B cell (primary cell): ENCODE results near the gene BEST2. TPM values are rescaled to one million over a fixed set of nuclear protein-coding genes. Genes with fewer than 3 reads are reported as not detected.

Experiments used
- ATAC-seq: fragments of 200-7000 bp; cut with Tn5 transposase; one replicate; pipeline ENCODE4 v1.10.0; 2021; ENCODE audit warnings: low read depth, mild to moderate bottlenecking, moderate number of reproducible peaks, moderate library complexity
- CTCF ChIA-PET: fragments of 350-600 bp; sonication (Branson Sonifier 250); formaldehyde crosslinking; loops from one replicate; lab custom pipeline; 2021; ENCODE audit warnings: antibody characterized with exemption, inconsistent platforms; lab: Charles Lee
- POLR2A ChIA-PET: fragments of 350-600 bp; sonication (Branson Sonifier 250); formaldehyde crosslinking; loops from one replicate; lab custom pipeline; 2021; ENCODE audit warnings: antibody characterized with exemption; lab: Charles Lee
- DNase-seq: peaks from one replicate; pipeline ENCODE4 v3.0.0; 2013
- H2AFZ ChIP-seq: 2 replicates; pipeline ENCODE4 v1.6.1; 2012; ENCODE audit warnings: mild to moderate bottlenecking, low read depth, low read length; ENCODE audit not compliant: insufficient read depth, poor library complexity, severe bottlenecking
- H3K27ac ChIP-seq, 2 donors: 1 replicate in 1 of 2; 2 replicates in 1 of 2; pipeline ENCODE4 v1.5.1; 2012 to 2013; ENCODE audit warnings: low read length in 2 of 2, mild to moderate bottlenecking in 2 of 2, moderate library complexity in 1 of 2
- H3K27me3 ChIP-seq, 4 experiments: fragments of 200-600 bp in 1 of 4; sonication (generic) in 1 of 4; replicated peaks in 1 of 4; 1 replicate in 2 of 4; 2 replicates in 2 of 4; pipeline versions ENCODE4 v1.6.1 to v1.7.0; 2013 to 2016; ENCODE audit warnings: low read length in 3 of 4, mild to moderate bottlenecking in 2 of 4, mixed read lengths in 1 of 4, moderate library complexity in 1 of 4; ENCODE audit not compliant: insufficient read depth in 4 of 4, control insufficient read depth in 3 of 4; ENCODE audit errors: control extremely low read depth in 1 of 4
- H3K36me3 ChIP-seq, 2 experiments: replicated peaks in 1 of 2; 1 replicate in 1 of 2; 2 replicates in 1 of 2; pipeline versions ENCODE4 v1.6.1 to v1.7.1; 2013; ENCODE audit warnings: low read length in 1 of 2; ENCODE audit not compliant: insufficient read depth in 2 of 2, control insufficient read depth in 1 of 2; ENCODE audit errors: control extremely low read depth in 1 of 2, extremely low read depth in 1 of 2
- H3K4me1 ChIP-seq, 2 donors: fragments of 200-600 bp in 1 of 2; sonication (generic) in 1 of 2; 1 replicate in 1 of 2; 2 replicates in 1 of 2; pipeline versions ENCODE4 v1.5.1 to v1.6.1; 2013 to 2017; ENCODE audit warnings: low read length in 2 of 2; ENCODE audit not compliant: control insufficient read depth in 2 of 2, insufficient read depth in 2 of 2
- H3K4me2 ChIP-seq: replicated peaks from 2 replicates; pipeline ENCODE3; 2012; ENCODE audit warnings: mild to moderate bottlenecking, low read depth, low read length; ENCODE audit not compliant: poor library complexity, severe bottlenecking
- H3K4me3 ChIP-seq, 5 experiments: fragments of 200-600 bp in 1 of 5; sonication (generic) in 1 of 5; 1 replicate in 3 of 5; 2 replicates in 2 of 5; pipeline versions ENCODE4 v1.5.1 to v1.7.0; 2011 to 2016; ENCODE audit warnings: low read length in 4 of 5, mild to moderate bottlenecking in 4 of 5, low read depth in 2 of 5, control low read depth in 1 of 5, moderate library complexity in 1 of 5; ENCODE audit not compliant: insufficient read depth in 1 of 5; ENCODE audit errors: control extremely low read depth in 1 of 5, extremely low read depth in 1 of 5
- H3K79me2 ChIP-seq: fragments of 200-600 bp; sonication (generic); one replicate; pipeline ENCODE4 v1.6.0; 2016; ENCODE audit warnings: low read length; ENCODE audit not compliant: control insufficient read depth, insufficient read depth
- H3K9ac ChIP-seq: fragments of 200-600 bp; sonication (generic); 2 replicates; pipeline ENCODE4 v1.6.1; 2017; ENCODE audit warnings: mild to moderate bottlenecking, low read length, moderate library complexity
- H3K9me3 ChIP-seq, 3 donors: one replicate each; pipeline versions ENCODE4 v1.6.1 to v1.7.1; 2013; ENCODE audit warnings: low read length in 2 of 3; ENCODE audit not compliant: control insufficient read depth in 2 of 3, insufficient read depth in 1 of 3; ENCODE audit errors: control extremely low read depth in 1 of 3
- H4K20me1 ChIP-seq: 2 replicates; pipeline ENCODE4 v1.6.0; 2012; ENCODE audit warnings: mild to moderate bottlenecking, low read length; ENCODE audit not compliant: insufficient read depth, control insufficient read depth, poor library complexity, severe bottlenecking
- H3K27ac Mint-ChIP-seq: one replicate; pipeline ENCODE4 v1.8.0; 2021; ENCODE audit warnings: mixed read lengths
- H3K27me3 Mint-ChIP-seq: one replicate; pipeline ENCODE4 v1.8.0; 2021; ENCODE audit warnings: mixed read lengths
- H3K4me1 Mint-ChIP-seq: one replicate; pipeline ENCODE4 v1.8.0; 2021; ENCODE audit warnings: mixed read lengths
- H3K4me3 Mint-ChIP-seq: one replicate; pipeline ENCODE4 v1.8.0; 2021; ENCODE audit warnings: mixed read lengths
- H3K9me3 Mint-ChIP-seq: one replicate; pipeline ENCODE4 v1.8.0; 2022; ENCODE audit warnings: mixed read lengths; ENCODE audit not compliant: insufficient read depth
- EZH2 ChIP-seq: IDR thresholded peaks from 2 replicates; pipeline ENCODE4 v1.6.1; 2012; ENCODE audit warnings: borderline replicate concordance, low read depth, mild to moderate bottlenecking, moderate library complexity, low read length; ENCODE audit not compliant: insufficient read depth, poor library complexity, severe bottlenecking
- WGBS: methylation state at CpG from one replicate; pipeline ENCODE4 v1.1.5; 2013; ENCODE audit warnings: missing lambda C conversion rate; ENCODE audit not compliant: insufficient coverage; 5-methylcytosine and 5-hydroxymethylcytosine counted together
- intact Hi-C: fragments of 100-400 bp; cut with micrococcal nuclease; formaldehyde crosslinking; loops from one replicate; pipeline ENCODE4 v1.10.0; 2022
- polyA plus RNA-seq: library from polyadenylated mRNA; depleted of rRNA; stranded (reverse); fragments of >200 nt; gene quantifications from 2 replicates; pipeline ENCODE4 v1.2.3, GENCODE V29; 2012
- total RNA-seq, 2 donors: library from RNA; stranded (reverse); fragments of 120-200 nt in 1 of 2; gene quantifications; 1 replicate in 1 of 2; 2 replicates in 1 of 2; pipeline versions ENCODE4 v1.2.3 to v1.2.4, GENCODE V29; 2013 to 2022
- TF ChIP-seq, protein P1 (sequence below): fragments of 200-600 bp; IDR thresholded peaks from one replicate; pipeline ENCODE4 v1.8.0; 2022; ENCODE audit warnings: antibody characterized with exemption, mild to moderate bottlenecking

The BEST2 gene
- total and polyA plus RNA-seq, 2 donors (not counting 1 experiment from before 2014, with no cell fraction given), result 0.07 TPM; not detected in 1

DNA sequence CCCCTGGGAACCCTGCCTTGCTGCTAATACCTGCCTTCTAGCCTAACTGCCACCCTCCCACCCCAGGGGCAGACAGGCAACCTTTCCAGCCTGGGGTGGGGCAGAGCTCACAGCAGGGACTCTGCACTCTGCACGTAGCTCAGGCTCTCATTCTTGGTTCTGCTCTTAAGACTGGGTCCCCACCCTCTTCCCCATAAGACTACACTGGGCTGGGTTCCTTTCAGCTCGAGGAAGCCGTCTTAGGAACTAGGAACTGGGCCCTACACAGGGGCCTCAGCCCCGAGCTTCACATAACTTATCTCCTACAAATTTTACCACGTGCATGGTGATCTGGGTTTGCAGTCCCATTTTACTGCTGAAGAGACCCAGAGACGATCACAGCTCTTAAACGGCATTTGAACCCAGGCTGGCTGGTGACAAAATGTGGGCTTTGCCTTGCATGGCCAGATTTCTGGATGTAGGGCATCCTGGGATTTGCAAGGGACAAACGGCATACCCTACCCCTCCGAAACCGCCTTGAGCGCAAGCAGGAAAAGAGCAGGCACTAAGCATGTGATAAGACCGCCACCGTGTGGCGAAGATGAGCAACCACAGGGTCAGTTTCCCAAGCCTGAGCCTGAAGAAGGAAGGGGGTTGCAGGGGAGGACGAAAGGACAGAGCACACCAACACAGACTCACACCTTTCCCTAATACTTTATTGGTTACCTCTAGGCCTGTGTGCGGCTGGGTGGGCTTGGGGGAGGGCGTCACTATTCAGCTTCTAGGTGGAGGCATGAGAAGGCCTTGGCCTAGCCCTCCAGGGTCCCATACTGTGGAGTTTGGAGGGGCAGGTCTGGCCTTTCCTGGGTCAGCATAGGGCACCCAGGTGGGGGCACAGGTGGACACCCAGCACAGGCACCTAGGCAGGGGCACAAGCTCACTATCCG lies 44.8 kb downstream of the BEST2 start:
- Histone ChIP-seq H3K27me3 (no peaks in the 10 kb centered on the region), H3K9ac (peak overlapping the region; percentile 34), H3K4me2 (peak overlapping the region; percentile 81), H2AFZ (peak overlapping the region; percentile 18), H3K36me3 (peaks cover 0 to 7% of the 10 kb centered on the region in 2 experiments), H3K9me3 (no peaks in the 10 kb centered on the region), H3K27ac (peak overlapping the region; percentile 3 to 57), H3K79me2 (peaks cover 29% of the 10 kb centered on the region), H4K20me1 (peaks cover 18% of the 10 kb centered on the region), H3K4me1 (peaks cover 32 to 39% of the 10 kb centered on the region in 2 donors), H3K4me3 (peak overlapping the region in 4 of 5 experiments; percentile 14 to 52 (median 34))
- ATAC-seq (no peak), DNase-seq (peak; percentile 89)
- Mint-ChIP-seq H3K27me3 (no peaks in the 10 kb centered on the region), H3K4me1 (peaks cover 28% of the 10 kb centered on the region), H3K9me3 (no peaks in the 10 kb centered on the region), H3K27ac (peak overlapping the region; percentile 88), H3K4me3 (peak overlapping the region; percentile 87)
- intact Hi-C loops, result loop anchor here (1.0 to 2.0 kb wide), 5 partner anchors 10 to 50 kb away; partner anchors contain the start of gene RNASEH2A
- ChIA-PET CTCF (interaction anchor here (0.7 to 17.9 kb wide), 28 partner anchors 10 to 300 kb away, joined by 3 to 1147 read pairs (median 4); partner anchors contain the start of genes DHPS, GET3, HOOK2 and RNASEH2A), POLR2A (interaction anchor here (0.5 to 6.8 kb wide), 11 partner anchors 10 to 94 kb away, joined by 4 to 233 read pairs (median 5); partner anchors contain the start of genes GCDH, HOOK2 and RNASEH2A)
- WGBS, result 10% methylated on average over 15 of the region's 18 CpGs
- TF ChIP-seq EZH2, result no peak
- TF ChIP-seq, protein P1, sequence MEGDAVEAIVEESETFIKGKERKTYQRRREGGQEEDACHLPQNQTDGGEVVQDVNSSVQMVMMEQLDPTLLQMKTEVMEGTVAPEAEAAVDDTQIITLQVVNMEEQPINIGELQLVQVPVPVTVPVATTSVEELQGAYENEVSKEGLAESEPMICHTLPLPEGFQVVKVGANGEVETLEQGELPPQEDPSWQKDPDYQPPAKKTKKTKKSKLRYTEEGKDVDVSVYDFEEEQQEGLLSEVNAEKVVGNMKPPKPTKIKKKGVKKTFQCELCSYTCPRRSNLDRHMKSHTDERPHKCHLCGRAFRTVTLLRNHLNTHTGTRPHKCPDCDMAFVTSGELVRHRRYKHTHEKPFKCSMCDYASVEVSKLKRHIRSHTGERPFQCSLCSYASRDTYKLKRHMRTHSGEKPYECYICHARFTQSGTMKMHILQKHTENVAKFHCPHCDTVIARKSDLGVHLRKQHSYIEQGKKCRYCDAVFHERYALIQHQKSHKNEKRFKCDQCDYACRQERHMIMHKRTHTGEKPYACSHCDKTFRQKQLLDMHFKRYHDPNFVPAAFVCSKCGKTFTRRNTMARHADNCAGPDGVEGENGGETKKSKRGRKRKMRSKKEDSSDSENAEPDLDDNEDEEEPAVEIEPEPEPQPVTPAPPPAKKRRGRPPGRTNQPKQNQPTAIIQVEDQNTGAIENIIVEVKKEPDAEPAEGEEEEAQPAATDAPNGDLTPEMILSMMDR, result peak; percentile 96
